Activated CD8-positive, alpha-beta memory T cell treated with anti-CD3 and anti-CD28 coated beads for 4 hours (primary cell): ENCODE results near the gene CD72.
"Not testable (repeated sequence)": the region's sequence is repeated elsewhere in the genome, so short reads cannot be mapped to it uniquely, and the experiment has no call there.

Experiments used
- DNase-seq, 2 donors: peaks; one replicate each; pipeline ENCODE4 v3.0.0-alpha.2; 2020; ENCODE audit warnings: low read depth in 2 of 2

CD72 gene

DNA sequence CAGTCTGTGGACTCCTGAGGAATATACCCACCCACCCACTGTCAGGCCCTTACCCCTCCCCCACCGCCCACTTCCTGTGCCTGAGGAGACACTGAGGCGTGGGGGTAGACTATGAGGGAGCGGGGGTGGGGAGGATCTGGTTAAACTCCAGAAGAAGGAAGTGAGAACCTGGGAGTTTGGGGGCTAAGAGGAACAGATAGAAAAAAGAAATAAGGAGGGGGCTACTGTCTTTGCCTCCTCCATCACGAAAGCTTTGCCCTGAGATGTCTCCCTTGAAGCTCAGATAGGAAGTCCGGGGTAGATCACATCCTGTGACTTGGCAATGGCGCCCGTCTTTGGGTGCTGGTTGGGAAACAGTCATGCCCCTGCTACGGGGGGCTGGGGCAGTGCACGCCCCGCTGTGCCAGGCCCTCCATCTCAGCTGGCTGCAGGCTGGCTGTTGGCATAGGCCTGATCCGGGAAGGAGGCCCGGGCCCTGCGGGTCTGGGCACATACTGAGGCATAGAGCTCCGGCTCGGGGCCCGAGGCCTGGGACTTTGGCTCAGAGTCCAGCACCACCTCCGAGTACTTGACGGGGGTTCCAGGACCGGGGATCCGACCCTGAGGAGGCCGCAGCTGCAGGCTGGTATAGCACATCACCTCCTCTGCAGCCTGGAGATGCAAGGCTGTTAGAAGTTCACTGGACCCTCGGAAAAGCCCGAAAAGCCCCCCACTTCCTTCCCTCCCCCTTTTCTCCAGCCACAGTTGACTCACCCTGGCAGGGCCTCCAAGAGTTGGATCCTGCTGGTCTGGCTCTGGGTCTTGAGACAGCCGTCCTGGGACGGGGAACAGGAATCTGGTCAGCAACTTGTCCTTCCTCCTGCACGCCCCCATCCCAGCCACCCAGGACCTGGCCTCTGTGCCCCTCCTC is 31.5 kb upstream of the CD72 start:
- no peak for DNase-seq

DNA sequence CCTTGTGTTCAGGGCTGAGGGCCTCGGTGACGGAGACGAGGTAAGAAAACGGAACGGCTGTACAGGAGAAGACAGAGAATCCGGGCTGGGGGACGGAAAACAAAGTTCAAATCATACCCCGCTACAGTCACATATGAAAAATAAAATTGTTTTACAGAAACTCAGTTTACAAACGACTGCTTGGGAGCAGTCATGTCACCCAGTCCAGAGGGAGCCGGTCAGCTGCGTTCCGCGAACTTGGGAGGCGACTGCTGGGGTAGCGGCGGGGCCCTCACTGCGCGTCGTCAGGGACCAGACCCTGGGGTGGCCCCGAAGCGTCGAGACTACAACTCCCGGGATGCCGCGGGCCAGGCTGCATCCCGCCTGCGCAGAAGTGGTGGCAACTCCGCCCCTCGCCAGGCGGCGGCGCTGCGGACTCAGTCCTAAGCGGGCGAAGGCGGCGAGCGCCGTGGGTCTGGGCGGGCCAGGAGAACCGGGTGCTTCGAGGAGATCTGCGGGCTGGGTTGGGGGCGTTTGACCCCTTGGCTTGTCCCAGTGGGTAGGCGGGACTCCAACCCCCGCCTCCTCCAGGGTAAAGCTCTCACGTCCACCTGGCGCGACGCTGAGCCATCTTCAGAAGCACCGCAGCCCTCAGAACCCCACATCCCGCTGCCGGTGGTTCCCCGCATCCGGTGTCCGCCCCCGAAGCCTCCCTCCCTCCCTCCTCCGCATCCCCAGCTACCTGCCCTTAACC is 28.5 kb upstream of the CD72 start:
- DNase-seq: peak; percentile 77 to 80

DNA sequence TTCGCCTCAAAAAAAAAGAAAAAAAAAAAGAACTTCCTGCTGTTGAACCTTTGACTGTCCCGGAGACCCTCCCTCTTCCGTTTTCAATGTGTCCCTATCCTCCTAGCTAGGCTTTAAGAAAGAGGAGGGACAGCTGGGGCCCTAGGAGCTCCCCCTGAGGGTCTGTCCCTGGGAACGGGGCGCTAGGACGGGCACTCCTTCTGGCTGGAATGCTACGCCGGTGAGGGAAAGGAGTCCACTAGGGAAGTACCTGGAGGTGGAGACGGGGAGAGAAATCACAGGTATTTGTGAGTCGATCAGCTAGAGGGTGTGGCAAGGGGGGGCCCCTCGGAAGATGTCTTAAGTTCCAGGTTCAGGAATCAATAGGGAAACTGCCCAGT is 27.9 kb upstream of the CD72 start:
- DNase-seq: no peak

DNA sequence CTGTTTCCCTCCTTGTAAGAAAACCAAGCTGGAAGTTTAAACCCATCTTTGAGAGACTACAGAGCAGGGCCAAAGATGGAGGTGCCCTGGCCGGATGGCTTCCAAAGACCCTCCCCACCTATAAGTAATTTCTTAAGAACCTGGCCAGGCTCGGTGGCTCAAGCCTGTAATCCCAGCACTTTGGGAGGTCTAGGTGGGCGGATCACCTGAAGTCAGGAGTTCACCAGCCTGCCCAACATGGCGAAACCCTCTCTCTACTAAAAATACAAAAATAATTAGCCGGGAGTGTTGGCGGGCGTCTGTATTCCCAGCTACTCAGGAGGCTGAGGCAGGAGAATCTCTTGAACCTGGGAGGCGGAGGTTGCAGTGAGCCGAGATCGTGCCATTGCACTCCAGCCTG is 27.5 kb upstream of the CD72 start:
- not testable (repeated sequence) for DNase-seq

DNA sequence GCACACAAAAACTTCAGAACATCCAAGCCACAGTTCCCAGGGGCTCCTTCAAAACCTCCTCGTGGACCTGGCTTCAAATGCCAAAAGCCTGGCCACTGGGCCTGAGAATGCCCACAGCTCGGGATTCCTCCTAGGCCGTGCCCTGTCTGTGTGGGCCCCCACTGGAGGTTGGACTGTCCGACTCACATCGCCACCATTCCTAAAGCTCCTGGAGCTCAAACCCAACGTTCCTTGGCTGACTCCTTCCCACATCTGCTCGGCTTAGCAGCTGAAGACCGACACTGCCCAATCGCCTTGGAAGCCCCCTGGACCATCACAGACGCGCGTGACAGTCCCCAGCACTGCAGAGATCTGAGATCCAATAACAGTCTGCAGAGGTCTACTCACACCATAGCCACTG is 24.8 kb upstream of the CD72 start:
- no peak for DNase-seq

DNA sequence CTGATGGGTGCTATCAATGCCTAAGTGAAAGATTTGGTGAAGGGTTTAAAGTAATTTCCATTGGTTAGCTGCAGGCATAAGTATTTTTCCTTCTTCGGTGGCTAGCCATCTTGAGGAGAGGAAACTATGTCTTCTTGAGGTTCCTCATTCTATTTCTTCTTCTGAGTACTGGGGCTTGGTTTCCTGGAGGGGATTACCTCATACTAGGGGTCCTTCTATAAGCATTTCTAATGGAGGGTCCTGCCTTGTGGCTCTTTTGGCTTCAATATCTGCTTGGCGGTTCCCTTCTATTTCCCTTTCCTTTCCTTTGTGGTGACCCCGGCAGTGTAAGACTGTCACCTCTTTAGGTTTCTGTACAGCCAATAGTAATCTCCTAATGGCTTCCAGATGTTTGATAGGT is 23.3 kb upstream of the CD72 start:
- DNase-seq: not testable (repeated sequence)

DNA sequence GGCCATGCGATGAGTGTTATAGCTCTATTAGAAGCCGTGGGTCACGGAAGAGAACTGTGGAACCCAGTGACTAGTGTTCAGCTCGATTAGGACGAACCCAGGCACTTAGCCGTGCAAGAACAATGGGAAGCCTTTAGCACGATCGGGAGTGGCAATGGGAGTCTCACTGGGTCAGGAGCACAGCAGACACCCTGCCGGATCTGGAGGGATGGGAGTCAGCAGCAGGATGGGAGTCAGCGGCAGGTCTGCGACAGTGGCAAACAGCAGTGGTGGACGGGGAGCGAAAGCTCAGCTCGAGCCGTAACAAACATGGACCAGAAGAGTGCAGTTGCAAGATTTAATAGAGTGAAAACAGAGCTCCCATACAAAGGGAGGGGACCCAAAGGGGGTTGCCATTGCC is 22.2 kb upstream of the CD72 start:
- not testable (repeated sequence) for DNase-seq

DNA sequence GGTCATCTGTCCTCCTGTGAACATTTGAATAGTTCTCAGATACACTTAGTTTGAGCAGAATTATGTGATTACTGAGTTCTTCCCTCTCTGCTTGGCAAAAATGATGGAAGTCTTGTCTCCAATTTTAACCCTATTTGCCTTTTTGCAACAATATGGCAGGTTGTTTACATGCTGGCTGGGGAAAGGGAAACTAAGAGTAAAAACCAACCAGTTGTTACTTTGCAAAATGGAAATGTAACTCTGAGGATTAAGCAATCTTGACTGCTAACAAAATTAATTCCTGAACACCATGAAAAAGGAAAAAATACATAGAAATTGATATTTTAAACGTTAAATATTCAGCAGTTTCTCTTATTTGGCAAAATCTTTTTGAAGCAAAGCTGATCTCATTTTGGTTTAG is 21.4 kb upstream of the CD72 start:
- no peak for DNase-seq

DNA sequence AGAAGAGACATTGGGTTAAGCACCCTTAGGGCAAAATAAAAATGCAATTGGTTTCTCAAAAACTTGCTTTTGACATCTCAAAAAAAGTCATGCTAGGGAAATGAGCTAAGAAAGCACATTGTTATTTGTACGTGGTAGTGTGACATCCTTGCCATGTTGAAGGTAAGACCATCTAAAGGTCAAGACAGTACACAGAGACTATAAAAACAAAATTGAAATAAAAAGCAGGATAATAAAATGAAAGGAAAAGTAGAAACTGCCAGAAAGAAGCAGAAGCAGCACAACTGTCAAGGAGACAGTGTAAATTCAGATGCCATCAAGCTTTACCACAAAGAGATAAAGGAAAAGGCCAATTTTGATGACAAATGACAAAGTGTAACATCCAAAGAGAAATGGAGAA is 21.0 kb upstream of the CD72 start:
- not testable (repeated sequence) for DNase-seq

DNA sequence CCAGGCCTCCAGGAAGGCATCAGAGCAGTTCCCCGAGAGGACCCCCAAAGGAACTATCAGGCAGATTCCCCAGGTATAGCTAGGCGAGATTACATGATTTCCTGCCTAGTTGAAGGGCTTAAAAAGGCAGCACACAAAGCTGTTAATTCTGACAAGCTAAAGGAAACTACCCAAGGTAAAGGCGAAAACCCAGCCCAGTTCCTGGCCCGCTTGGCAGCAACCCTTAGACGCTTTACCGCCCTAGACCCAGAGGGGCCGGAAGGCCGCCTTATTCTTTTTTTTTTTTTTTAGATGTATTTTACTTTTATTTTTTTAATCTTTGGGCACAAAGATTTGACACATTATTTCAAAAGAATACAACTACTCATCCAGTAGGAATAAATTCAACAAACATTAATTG is 20.5 kb upstream of the CD72 start:
- DNase-seq: not testable (repeated sequence)

DNA sequence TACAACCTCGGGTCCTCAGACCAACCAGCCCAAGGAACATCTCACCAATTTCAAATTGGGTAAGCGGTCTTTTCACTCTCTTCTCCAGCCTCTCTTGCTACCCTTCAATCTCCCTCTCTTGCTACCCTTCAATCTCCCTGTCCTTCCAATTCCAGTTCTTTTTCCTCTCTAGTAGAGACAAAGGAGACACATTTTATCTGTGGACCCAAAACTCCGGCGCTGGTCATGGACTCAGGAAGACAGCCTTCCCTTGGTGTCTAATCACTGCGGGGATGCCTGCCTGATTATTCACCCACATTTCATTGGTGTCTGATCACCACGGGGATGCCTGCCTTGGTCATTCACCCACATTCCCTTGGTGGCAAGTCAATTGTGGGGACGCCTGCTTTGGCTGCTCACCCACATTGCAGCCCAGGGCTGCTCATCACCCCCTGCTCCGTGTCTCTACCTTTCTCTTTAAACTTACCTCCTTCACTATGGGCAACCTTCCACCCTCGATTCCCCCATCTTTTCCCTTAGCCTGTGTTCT is 19.3 kb upstream of the CD72 start:
- DNase-seq: not testable (repeated sequence)

DNA sequence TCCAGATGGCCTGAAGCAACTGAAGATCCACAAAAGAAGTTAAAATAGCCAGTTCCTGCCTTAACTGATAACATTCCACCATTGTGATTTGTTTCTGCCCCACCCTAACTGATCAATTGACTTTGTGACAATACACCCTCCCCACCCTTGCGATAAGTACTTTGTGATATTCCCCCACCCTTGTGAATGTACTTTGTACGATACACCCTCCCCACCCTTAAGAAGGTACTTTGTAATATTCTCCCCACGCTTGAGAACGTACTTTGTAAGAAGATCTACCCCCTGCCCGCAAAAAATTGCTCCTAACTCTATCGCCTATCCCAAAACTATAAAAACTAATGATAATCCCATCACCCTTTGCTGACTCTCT is 18.6 kb upstream of the CD72 start:
- DNase-seq: not testable (repeated sequence)

DNA sequence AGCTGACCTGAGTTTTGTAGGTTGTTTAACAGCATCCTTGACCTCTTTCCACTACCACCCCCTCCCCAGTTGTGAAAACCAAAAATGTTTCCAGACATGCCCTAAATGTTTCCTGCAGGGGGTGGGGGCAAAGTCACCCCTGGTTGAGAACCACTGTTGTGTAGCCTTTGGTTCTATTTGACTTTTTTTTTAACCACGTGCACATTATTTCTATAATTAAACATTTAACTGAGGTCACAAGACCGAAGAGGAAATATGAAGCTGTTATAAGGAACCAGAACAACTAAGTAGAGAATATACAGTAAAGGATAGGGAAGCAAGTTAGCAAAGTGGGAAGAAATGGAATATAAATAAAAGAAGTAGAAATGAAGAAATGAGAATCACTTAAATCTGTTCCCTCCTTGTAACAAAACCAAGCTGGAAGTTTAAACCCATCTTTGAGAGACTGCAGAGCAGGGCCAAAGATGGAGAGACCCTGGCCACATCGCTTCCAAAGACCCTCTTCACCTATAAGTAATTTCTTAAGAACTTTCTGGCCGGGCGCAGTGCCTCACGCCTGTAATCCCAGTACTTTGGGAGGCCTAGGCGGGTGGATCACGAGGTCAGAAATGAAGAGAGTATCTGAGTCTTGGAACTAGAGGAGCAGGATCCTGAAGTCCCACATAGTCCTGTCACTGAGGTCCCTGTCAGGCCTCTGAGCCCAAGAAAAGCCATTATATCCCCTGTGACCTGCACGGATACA is 18.1 kb upstream of the CD72 start:
- no peak for DNase-seq

DNA sequence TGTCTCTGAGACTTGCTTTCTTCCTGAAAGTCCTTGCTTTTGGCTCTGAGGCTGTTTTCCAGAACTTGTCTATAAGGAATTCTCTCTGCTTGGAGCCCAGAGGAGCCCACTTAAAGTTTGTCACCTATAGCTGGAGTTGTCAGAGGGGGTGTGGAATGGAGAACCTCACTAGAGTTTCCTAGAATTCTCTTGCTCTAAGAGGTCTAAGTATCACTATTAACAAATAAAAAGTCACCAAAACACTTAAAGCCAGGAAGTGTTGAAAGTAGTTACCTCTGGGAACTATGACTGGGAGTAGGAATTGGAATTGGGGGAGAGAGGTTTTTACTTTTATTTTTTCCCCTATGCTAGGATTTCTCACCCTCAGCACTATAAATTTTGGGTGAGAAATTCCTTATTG is 17.5 kb upstream of the CD72 start:
- no peak for DNase-seq

DNA sequence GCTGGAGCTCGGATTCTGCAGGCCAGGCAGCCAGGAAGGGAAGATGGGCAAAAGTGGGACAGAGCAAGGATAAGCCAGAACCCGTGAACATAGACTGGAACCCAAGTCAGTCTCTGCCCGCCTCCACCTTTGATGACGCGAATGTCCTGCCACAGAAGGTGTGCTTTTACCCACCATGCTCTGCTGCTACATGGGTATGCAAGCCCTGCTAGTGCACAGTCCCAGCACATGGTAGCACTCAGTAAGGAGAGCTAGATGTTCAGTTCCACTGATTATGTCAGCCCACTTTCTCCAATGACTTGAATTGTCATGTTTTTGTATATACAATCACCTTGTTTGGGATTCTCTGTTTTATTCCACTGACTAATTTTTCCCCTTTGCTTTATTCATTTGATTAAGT is 11.4 kb upstream of the CD72 start:
- no peak for DNase-seq

DNA sequence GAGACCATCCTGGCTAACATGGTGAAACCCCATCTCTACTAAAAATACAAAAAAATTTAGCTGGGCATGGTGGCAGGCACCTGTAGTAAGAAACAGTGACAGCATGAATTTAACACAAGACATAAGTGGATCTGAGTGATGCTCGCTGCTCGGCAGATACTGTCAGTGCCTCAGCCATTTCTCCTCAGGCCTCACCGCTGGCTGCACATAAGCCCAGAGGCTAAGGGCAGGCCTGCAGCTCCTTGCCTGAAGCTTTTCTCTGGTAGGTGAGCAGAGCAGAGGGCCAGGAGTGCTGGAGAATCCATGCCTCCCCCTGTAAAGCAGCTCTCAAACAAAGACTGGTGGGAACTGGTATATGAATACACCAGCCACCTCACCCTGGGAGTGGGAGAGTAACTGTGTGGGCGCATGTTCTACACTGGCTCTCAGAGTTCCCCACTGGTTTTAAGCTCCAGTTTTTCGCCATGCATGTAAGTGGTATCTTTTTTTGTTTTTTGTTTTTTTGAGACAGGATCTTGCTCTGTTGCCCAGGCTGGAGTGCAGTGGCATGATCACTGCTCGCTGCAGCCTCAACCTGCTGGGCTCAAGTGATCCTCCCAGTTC is 10.3 kb upstream of the CD72 start:
- no peak for DNase-seq

DNA sequence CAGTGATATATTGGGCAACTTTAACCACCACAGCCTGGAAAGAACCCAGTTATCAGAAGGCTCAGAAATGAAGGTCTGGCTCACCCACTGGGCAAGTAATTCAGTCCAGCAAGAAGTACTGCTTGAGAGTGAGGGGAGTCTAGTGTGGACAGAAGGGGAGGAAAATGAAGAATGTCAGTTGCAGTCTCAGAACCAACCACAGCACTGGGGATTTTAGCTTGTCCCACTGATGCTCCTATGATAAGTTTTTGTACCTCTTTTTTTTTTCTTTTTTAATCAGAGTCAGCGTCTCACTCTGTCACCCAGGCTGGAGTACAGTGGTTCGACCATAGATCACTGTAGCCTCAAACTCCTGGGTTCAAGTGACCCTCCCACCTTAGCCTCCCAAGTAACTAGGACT is 9.4 kb upstream of the CD72 start:
- no peak for DNase-seq

DNA sequence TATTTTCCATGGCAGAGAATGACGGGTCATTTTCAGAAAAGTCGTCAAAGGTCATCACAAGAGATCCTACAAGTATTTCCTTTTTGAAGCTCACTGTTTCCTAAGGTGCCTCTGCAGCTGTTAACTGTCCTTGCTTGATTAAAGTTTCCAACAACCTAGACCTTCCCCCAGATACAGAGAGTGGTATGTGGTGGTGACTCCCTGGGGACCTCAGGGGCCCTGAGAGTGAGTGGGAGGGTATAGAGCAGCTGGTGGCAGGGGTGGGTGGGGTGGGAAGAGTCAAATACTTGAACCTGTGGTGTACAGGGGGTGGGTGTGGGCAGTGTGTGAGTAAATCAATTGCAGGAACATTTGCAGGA is 1.6 kb upstream of the CD72 start:
- no peak for DNase-seq

DNA sequence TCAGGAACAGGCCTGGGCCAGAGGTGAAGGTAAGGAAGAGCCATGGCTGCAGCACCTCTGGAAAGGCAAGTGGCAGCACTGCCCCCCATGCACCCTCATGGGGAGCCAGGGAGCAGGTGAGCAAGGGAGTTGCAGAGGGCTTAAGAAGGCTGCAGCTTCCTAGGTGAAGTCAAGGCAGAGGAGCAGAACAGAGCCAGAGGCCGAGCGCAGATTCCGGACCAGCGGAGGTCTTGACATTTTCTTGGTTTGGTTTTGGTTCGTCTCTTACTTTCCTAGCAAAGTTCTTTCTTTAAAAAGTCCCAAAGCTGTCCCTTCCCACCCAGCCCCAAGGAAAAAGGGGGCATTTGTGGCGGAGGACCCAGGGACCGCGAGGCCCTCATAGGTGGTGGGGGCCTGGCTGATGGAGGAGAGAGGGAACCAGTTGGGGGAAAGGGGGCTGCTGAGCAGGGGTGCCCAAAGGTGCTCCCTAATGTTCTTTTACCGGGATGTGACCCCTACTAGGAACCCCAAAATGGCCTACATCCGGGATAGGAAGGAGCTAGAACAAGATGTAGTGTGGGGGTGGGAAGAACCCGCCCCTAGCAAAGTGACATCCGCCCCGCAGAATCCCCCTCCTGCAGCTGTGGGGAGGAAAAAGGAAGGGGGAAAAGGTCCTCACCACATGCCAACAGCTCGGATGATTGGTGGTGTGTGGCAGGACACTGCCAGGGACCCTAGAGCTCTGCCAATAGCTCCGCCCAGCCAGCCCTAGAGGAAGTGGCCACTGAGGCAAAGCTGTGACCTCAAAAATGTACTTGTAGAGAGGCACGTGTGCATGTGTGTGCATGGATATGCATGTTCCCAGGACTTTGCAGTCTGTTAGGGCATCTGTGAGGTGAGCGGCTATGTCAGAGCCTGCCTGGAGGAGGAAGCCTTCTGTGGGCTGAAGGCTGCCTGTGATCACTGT is 914 bp upstream of the CD72 start:
- no peak for DNase-seq

DNA sequence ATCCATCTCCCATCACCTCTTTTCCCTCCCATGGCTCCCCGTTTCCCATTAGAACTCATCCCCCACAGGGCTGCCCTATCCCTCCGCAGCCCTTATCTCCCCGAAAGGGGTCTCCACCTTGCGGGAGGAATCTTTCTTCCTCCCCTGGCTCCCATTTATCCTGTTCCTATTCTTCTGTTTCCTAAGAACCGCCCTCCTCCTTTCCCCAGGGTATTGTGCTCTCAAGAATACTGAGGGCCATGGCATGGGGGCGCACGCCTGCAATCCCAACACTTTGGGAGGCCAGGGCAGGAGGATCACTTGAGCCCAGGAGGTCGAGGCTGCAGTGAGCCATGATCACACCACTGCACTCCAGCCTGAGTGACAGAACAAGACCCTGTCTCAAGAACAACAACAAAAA is 665 bp downstream of the CD72 start:
- DNase-seq: no peak
